CD14-positive monocyte (primary cell): ENCODE measurements around the gene C3orf62. TPM values are rescaled to one million over a fixed set of nuclear protein-coding genes. Genes with fewer than 3 reads are reported as not detected.
"Not testable (repeated sequence)": the region's sequence is repeated elsewhere in the genome, so short reads cannot be mapped to it uniquely, and the experiment has no call there.

ENCODE experiments used
- DNase-seq, 3 donors: peaks; one replicate each; pipeline ENCODE4 v3.0.0-alpha.2; 2011 to 2022
- H2AFZ ChIP-seq: 2 replicates; pipeline ENCODE4 v1.6.0; 2012; ENCODE audit warnings: mild to moderate bottlenecking, low read depth, low read length, inconsistent platforms; ENCODE audit not compliant: insufficient read depth, poor library complexity, severe bottlenecking
- H3K27ac ChIP-seq, 2 donors: 1 replicate in 1 of 2; 2 replicates in 1 of 2; pipeline ENCODE4 v1.5.1; 2012 to 2013; ENCODE audit warnings: low read length in 2 of 2, control low read depth in 1 of 2, inconsistent platforms in 1 of 2, low read depth in 1 of 2, mild to moderate bottlenecking in 1 of 2
- H3K27me3 ChIP-seq, 2 donors: one replicate each; pipeline versions ENCODE4 v1.6.0 to v1.6.1; 2011 to 2013; ENCODE audit warnings: low read length in 2 of 2; ENCODE audit not compliant: control insufficient read depth in 2 of 2, insufficient read depth in 2 of 2
- H3K36me3 ChIP-seq, 2 donors: replicated peaks in 1 of 2; 1 replicate in 1 of 2; 2 replicates in 1 of 2; pipeline versions ENCODE4 v1.5.1 to v1.6.1; 2012 to 2013; ENCODE audit warnings: low read length in 2 of 2, control low read depth in 1 of 2, inconsistent platforms in 1 of 2, mild to moderate bottlenecking in 1 of 2; ENCODE audit not compliant: insufficient read depth in 2 of 2, control insufficient read depth in 1 of 2
- H3K4me1 ChIP-seq, 2 donors: 1 replicate in 1 of 2; 2 replicates in 1 of 2; pipeline versions ENCODE4 v1.5.1 to v1.6.1; 2012 to 2013; ENCODE audit warnings: low read length in 2 of 2, control low read depth in 1 of 2, inconsistent platforms in 1 of 2, mild to moderate bottlenecking in 1 of 2, moderate library complexity in 1 of 2; ENCODE audit not compliant: insufficient read depth in 2 of 2, control insufficient read depth in 1 of 2
- H3K4me2 ChIP-seq: replicated peaks from 2 replicates; pipeline ENCODE3; 2012; ENCODE audit warnings: low read length, moderate library complexity, mild to moderate bottlenecking; ENCODE audit not compliant: poor library complexity, severe bottlenecking; ENCODE audit errors: extremely low read depth
- H3K4me3 ChIP-seq, 3 experiments: fragments of 200-600 bp in 1 of 3; sonication (generic) in 1 of 3; replicated peaks in 1 of 3; 1 replicate in 2 of 3; 2 replicates in 1 of 3; pipeline ENCODE4 v1.5.1; 2011 to 2013; ENCODE audit warnings: low read length in 3 of 3, mild to moderate bottlenecking in 3 of 3, control low read depth in 2 of 3, low read depth in 2 of 3, inconsistent platforms in 1 of 3, moderate library complexity in 1 of 3
- H3K79me2 ChIP-seq: 2 replicates; pipeline ENCODE4 v1.6.0; 2012; ENCODE audit warnings: mild to moderate bottlenecking, control low read depth, inconsistent platforms, low read length, moderate library complexity; ENCODE audit not compliant: insufficient read depth
- H3K9ac ChIP-seq: 2 replicates; pipeline ENCODE4 v1.6.0; 2017; ENCODE audit warnings: low read length, mild to moderate bottlenecking; ENCODE audit not compliant: insufficient read depth, poor library complexity, severe bottlenecking
- H3K9me3 ChIP-seq, 2 donors: replicated peaks in 1 of 2; 1 replicate in 1 of 2; 2 replicates in 1 of 2; pipeline versions ENCODE4 v1.5.1 to v1.6.1; 2012 to 2013; ENCODE audit warnings: low read length in 2 of 2, control low read depth in 1 of 2; ENCODE audit not compliant: control insufficient read depth in 1 of 2, insufficient read depth in 1 of 2
- H4K20me1 ChIP-seq: 2 replicates; pipeline ENCODE4 v1.6.0; 2012; ENCODE audit warnings: mild to moderate bottlenecking, low read length, control low read depth, moderate library complexity; ENCODE audit not compliant: insufficient read depth
- H3K27ac Mint-ChIP-seq, 7 donors: one replicate each; pipeline ENCODE4 v1.8.0; 2020; ENCODE audit warnings: mild to moderate bottlenecking in 7 of 7, mixed read lengths in 7 of 7, moderate library complexity in 6 of 7, inconsistent platforms in 2 of 7
- H3K27me3 Mint-ChIP-seq, 3 donors: one replicate each; pipeline ENCODE4 v1.8.0; 2021 to 2022; ENCODE audit warnings: low read depth in 3 of 3, mild to moderate bottlenecking in 3 of 3, mixed read lengths in 3 of 3, moderate library complexity in 3 of 3, inconsistent platforms in 1 of 3
- H3K36me3 Mint-ChIP-seq, 2 donors: one replicate each; pipeline ENCODE4 v1.8.0; 2020; ENCODE audit warnings: mixed read lengths in 2 of 2, inconsistent platforms in 1 of 2, mild to moderate bottlenecking in 1 of 2
- H3K4me1 Mint-ChIP-seq: one replicate; pipeline ENCODE4 v1.8.0; 2020; ENCODE audit warnings: mild to moderate bottlenecking, mixed read lengths
- H3K4me3 Mint-ChIP-seq, 2 donors: one replicate each; pipeline ENCODE4 v1.8.0; 2020; ENCODE audit warnings: mild to moderate bottlenecking in 2 of 2, mixed read lengths in 2 of 2, moderate library complexity in 1 of 2
- H3K9me3 Mint-ChIP-seq, 7 donors: one replicate each; pipeline ENCODE4 v1.8.0; 2020 to 2022; ENCODE audit warnings: mixed read lengths in 7 of 7, mild to moderate bottlenecking in 6 of 7, moderate library complexity in 6 of 7, inconsistent platforms in 2 of 7
- CTCF ChIP-seq: fragments of 200-600 bp; IDR thresholded peaks from one replicate; pipeline ENCODE4 v1.8.0; 2022; ENCODE audit warnings: antibody characterized with exemption, mild to moderate bottlenecking
- WGBS: methylation state at CpG from one replicate; pipeline ENCODE4 v1.1.5; 2013; ENCODE audit warnings: missing lambda C conversion rate; ENCODE audit not compliant: insufficient coverage; 5-methylcytosine and 5-hydroxymethylcytosine counted together
- intact Hi-C, 2 donors: fragments of 100-400 bp; cut with micrococcal nuclease; formaldehyde crosslinking; loops; one replicate each; pipeline versions ENCODE4 v1.15.0 to v1.15.1; 2023
- polyA plus RNA-seq, 3 donors: library from polyadenylated mRNA; depleted of rRNA in 1 of 3; unstranded in 2 of 3; stranded (reverse) in 1 of 3; fragments of 300-500 nt in 2 of 3; fragments of >200 nt in 1 of 3; fragmentation: Illumina TruSeq in 2 of 3; gene quantifications; 1 replicate in 2 of 3; 2 replicates in 1 of 3; pipeline ENCODE4 v1.2.3, GENCODE V29; 2012 to 2021

The C3orf62 gene
- polyA plus RNA-seq, 3 donors = 0.60 to 15.7 (median 1.0) TPM

- Histone ChIP-seq H3K27ac (no peak overlapping the region), H3K27me3 (no peaks in the 10 kb centered on the region), H3K9ac (no peak overlapping the region), H4K20me1 (no peaks in the 10 kb centered on the region), H3K9me3 (peaks cover 34 to 40% of the 10 kb centered on the region in 2 donors), H3K4me3 (no peak overlapping the region), H3K4me2 (no peak overlapping the region), H3K79me2 (no peaks in the 10 kb centered on the region), H2AFZ (no peak overlapping the region), H3K4me1 (peaks cover 30% of the 10 kb centered on the region in 2 donors), H3K36me3 (no peaks in the 10 kb centered on the region)
- intact Hi-C loops = no loop called here
- H3K27me3 Mint-ChIP-seq = no peaks in the 10 kb centered on the region
- H3K9me3 Mint-ChIP-seq = peaks cover 16 to 44% (median 34%) of the 10 kb centered on the region in 7 donors
- no peak overlapping the region for H3K27ac Mint-ChIP-seq
- H3K36me3 Mint-ChIP-seq = peaks cover 0 to 2% of the 10 kb centered on the region in 2 donors
- no peak overlapping the region for H3K4me3 Mint-ChIP-seq
- no peak for TF ChIP-seq CTCF
- DNase-seq = no peak
- peaks cover 23% of the 10 kb centered on the region for H3K4me1 Mint-ChIP-seq
These were observed 40.8 kb downstream of the C3orf62 start for GRCh38 chr3:49236226-49236625.

GRCh38 chr3:49228817-49229216, 48.2 kb downstream of the C3orf62 start:
- H3K4me3 ChIP-seq, H3K79me2 ChIP-seq, H3K27me3 Mint-ChIP-seq, H3K4me3 Mint-ChIP-seq, H3K27ac Mint-ChIP-seq, H3K27ac ChIP-seq, H3K9ac ChIP-seq, H3K27me3 ChIP-seq, H3K4me2 ChIP-seq, intact Hi-C loops, H4K20me1 ChIP-seq, DNase-seq, H2AFZ ChIP-seq, H3K4me1 ChIP-seq, H3K4me1 Mint-ChIP-seq, H3K36me3 Mint-ChIP-seq, H3K36me3 ChIP-seq: not testable (repeated sequence)
- peaks cover 57 to 82% of the 10 kb centered on the region in 2 donors for H3K9me3 ChIP-seq
- H3K9me3 Mint-ChIP-seq = peaks cover 36 to 95% (median 80%) of the 10 kb centered on the region in 7 donors
- WGBS = 90% methylated on average over 5 of the region's 5 CpGs
